GM23338 (cell line): ENCODE measurements around the gene GGN. TPM values are rescaled to one million over a fixed set of nuclear protein-coding genes. Genes with fewer than 3 reads are reported as not detected.

Experiments
- ATAC-seq: fragments of 200-7000 bp; cut with Tn5 transposase; 3 replicates; pipeline ENCODE4 v1.9.1; 2020
- DNase-seq: peaks from one replicate; pipeline ENCODE4 v3.0.0-alpha.2; 2015; ENCODE audit warnings: low spot score
- H2AFZ ChIP-seq: fragments of 200-600 bp; sonication (generic); 2 replicates; pipeline ENCODE4 v1.8.0; 2016; ENCODE audit warnings: antibody characterized with exemption, mild to moderate bottlenecking, moderate library complexity
- H3F3A ChIP-seq: fragments of 200-600 bp; sonication (generic); replicated peaks from 2 replicates; pipeline ENCODE4 v1.8.0; 2017; ENCODE audit warnings: antibody characterized with exemption, mixed run types, low read depth
- H3K27ac ChIP-seq: fragments of 200-600 bp; sonication (generic); 2 replicates; pipeline ENCODE4 v1.6.1; 2016; ENCODE audit warnings: low read depth
- H3K27me3 ChIP-seq: fragments of 200-600 bp; sonication (generic); 2 replicates; pipeline ENCODE4 v1.8.0; 2016; ENCODE audit warnings: mild to moderate bottlenecking, mixed run types, moderate library complexity; ENCODE audit not compliant: insufficient read depth
- H3K36me3 ChIP-seq: fragments of 200-600 bp; sonication (generic); 2 replicates; pipeline ENCODE4 v1.8.0; 2016; ENCODE audit warnings: mild to moderate bottlenecking; ENCODE audit not compliant: insufficient read depth
- H3K4me1 ChIP-seq: fragments of 200-600 bp; sonication (generic); 2 replicates; pipeline ENCODE4 v1.8.0; 2016; ENCODE audit warnings: mild to moderate bottlenecking, moderate library complexity; ENCODE audit not compliant: insufficient read depth
- H3K4me2 ChIP-seq: fragments of 200-600 bp; sonication (generic); 2 replicates; pipeline ENCODE4 v1.7.1; 2017; ENCODE audit warnings: mixed run types
- H3K4me3 ChIP-seq: fragments of 200-600 bp; sonication (generic); 2 replicates; pipeline ENCODE4 v1.6.1; 2016; ENCODE audit warnings: mixed run types
- H3K79me2 ChIP-seq: fragments of 200-600 bp; sonication (generic); replicated peaks from 2 replicates; pipeline ENCODE4 v1.8.0; 2017; ENCODE audit warnings: mild to moderate bottlenecking; ENCODE audit not compliant: insufficient read depth
- H3K9me2 ChIP-seq: fragments of 200-600 bp; sonication (generic); 2 replicates; pipeline ENCODE4 v1.8.0; 2017; ENCODE audit not compliant: insufficient read depth
- H4K20me1 ChIP-seq: fragments of 200-600 bp; sonication (generic); replicated peaks from 2 replicates; pipeline ENCODE4 v1.8.0; 2017; ENCODE audit warnings: mild to moderate bottlenecking; ENCODE audit not compliant: insufficient read depth
- H3K27ac Mint-ChIP-seq: 2 replicates; pipeline ENCODE4 v1.8.0; 2020; ENCODE audit warnings: inconsistent platforms, mild to moderate bottlenecking, moderate library complexity, mixed read lengths
- H3K27me3 Mint-ChIP-seq: 3 replicates; pipeline ENCODE4 v1.8.0; 2022; ENCODE audit warnings: low read depth, mild to moderate bottlenecking, moderate library complexity, mixed read lengths, inconsistent platforms; ENCODE audit not compliant: insufficient read depth, poor library complexity
- H3K36me3 Mint-ChIP-seq: 3 replicates; pipeline ENCODE4 v1.8.0; 2021; ENCODE audit warnings: low read depth, mild to moderate bottlenecking, inconsistent platforms, moderate library complexity, mixed read lengths
- H3K4me1 Mint-ChIP-seq: 3 replicates; pipeline ENCODE4 v1.8.0; 2020; ENCODE audit warnings: mild to moderate bottlenecking, inconsistent platforms, mixed read lengths
- H3K4me3 Mint-ChIP-seq: 3 replicates; pipeline ENCODE4 v1.8.0; 2021; ENCODE audit warnings: moderate library complexity, mild to moderate bottlenecking, inconsistent platforms, mixed read lengths
- H3K9me3 Mint-ChIP-seq: 3 replicates; pipeline ENCODE4 v1.8.0; 2020; ENCODE audit warnings: moderate library complexity, mild to moderate bottlenecking, inconsistent platforms, mixed read lengths
- CTCF ChIP-seq, 2 experiments: fragments of 200-600 bp in 1 of 2; sonication (generic) in 1 of 2; conservative IDR thresholded peaks; 2 replicates each; pipeline versions ENCODE4 v1.5.1 to v1.6.1; 2016 to 2017; ENCODE audit warnings: antibody characterized with exemption in 2 of 2, low read depth in 2 of 2, mild to moderate bottlenecking in 2 of 2, moderate library complexity in 1 of 2
- EZH2phosphoT487 ChIP-seq: fragments of 200-600 bp; sonication (generic); IDR thresholded peaks from one replicate; pipeline ENCODE4 v1.8.1; 2018; ENCODE audit warnings: antibody characterized with exemption; ENCODE audit not compliant: unreplicated experiment
- JUNB ChIP-seq: IDR thresholded peaks from one replicate; pipeline ENCODE4 v1.6.1; 2016; ENCODE audit warnings: antibody characterized with exemption; ENCODE audit not compliant: unreplicated experiment
- POLR2AphosphoS5 ChIP-seq: IDR thresholded peaks from 2 replicates; pipeline ENCODE4 v1.6.1; 2016; ENCODE audit warnings: antibody characterized with exemption, low read depth
- ZNF114 ChIP-seq: fragments of 250-450 bp; sonication (Bioruptor Pico); IDR thresholded peaks from 2 replicates; pipeline ENCODE4 v1.5.0; 2020; ENCODE audit warnings: mild to moderate bottlenecking, moderate library complexity
- ZNF331 ChIP-seq: fragments of 250-450 bp; sonication (Bioruptor Pico); IDR thresholded peaks from 2 replicates; pipeline ENCODE4 v1.5.0; 2020; ENCODE audit warnings: low read depth, mild to moderate bottlenecking, moderate library complexity
- polyA plus RNA-seq: library from polyadenylated mRNA; unstranded; fragments of >200 nt; fragmentation: Nextera tagmentation; extraction: Ambion mirVana; gene quantifications from 2 replicates; pipeline ENCODE4 v1.2.1, GENCODE V29; 2016
- total RNA-seq: library from RNA; depleted of rRNA; stranded (reverse); fragments of >200 nt; shearing (Covaris generic); gene quantifications from 2 replicates; pipeline ENCODE4 v1.2.3, GENCODE V29; 2014
- TF ChIP-seq, protein P1 (sequence below): IDR thresholded peaks from 2 replicates; pipeline ENCODE4 v1.6.1; 2016; ENCODE audit warnings: antibody characterized with exemption
- TF ChIP-seq, protein P2 (sequence below): fragments of 250-450 bp; sonication (Bioruptor Pico); IDR thresholded peaks from 2 replicates; pipeline ENCODE4 v1.5.0; 2020; ENCODE audit warnings: mild to moderate bottlenecking, moderate library complexity

Gene GGN
- total and polyA plus RNA-seq, 2 experiments from 2014 or later: 0.14 to 1.5 TPM

DNA sequence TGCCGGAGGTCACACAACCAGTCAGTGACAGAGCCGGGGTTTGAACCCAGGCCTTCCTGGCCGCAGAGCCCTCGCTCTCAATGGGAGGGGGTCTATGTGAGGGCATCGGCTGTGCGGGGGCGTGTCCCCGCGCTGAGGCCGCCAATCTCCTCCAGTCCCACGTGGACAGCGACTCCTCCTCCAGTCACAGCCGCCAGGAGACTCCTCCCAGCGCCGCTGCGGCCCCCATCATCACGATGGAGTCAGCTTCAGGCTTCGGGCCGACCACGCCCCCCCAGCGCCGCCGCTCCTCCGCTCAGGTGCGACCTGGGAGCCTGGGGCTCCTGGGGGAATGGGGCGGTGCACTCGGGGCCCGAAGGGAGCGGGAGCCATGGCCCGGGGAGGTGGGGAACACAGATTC, 6.7 kb upstream of the GGN start:
- peaks cover 17% of the 10 kb centered on the region; the same call in 1 of the 2 replicates for H3F3A ChIP-seq
- H3K27ac ChIP-seq: no peak overlapping the region
- peaks cover 14% of the 10 kb centered on the region for H3K4me1 ChIP-seq
- peaks cover 55% of the 10 kb centered on the region for H3K27me3 Mint-ChIP-seq
- peaks cover 3% of the 10 kb centered on the region; the same call in 1 of the 2 replicates for H4K20me1 ChIP-seq
- H3K9me3 Mint-ChIP-seq: peaks cover 4% of the 10 kb centered on the region; the same call in 1 of the 3 replicates
- H3K36me3 Mint-ChIP-seq: peaks cover 45% of the 10 kb centered on the region
- peaks cover 10% of the 10 kb centered on the region for H3K79me2 ChIP-seq
- H3K4me3 ChIP-seq: peak overlapping the region; percentile 58
- peaks cover 49% of the 10 kb centered on the region for H3K4me1 Mint-ChIP-seq
- peaks cover 3% of the 10 kb centered on the region; the same call in 1 of the 2 replicates for H3K36me3 ChIP-seq
- peaks cover 6% of the 10 kb centered on the region; the same call in 1 of the 2 replicates for H3K9me2 ChIP-seq
- TF ChIP-seq ZNF114 (CRISPR knock-in tag): no peak
- peak; percentile 67 for TF ChIP-seq POLR2AphosphoS5
- TF ChIP-seq ZNF331: no peak
- no peak for TF ChIP-seq JUNB
- TF ChIP-seq, protein P1, sequence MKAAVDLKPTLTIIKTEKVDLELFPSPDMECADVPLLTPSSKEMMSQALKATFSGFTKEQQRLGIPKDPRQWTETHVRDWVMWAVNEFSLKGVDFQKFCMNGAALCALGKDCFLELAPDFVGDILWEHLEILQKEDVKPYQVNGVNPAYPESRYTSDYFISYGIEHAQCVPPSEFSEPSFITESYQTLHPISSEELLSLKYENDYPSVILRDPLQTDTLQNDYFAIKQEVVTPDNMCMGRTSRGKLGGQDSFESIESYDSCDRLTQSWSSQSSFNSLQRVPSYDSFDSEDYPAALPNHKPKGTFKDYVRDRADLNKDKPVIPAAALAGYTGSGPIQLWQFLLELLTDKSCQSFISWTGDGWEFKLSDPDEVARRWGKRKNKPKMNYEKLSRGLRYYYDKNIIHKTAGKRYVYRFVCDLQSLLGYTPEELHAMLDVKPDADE: no peak
- H3K27me3 ChIP-seq: peaks cover 49% of the 10 kb centered on the region
- H2AFZ ChIP-seq: no peak overlapping the region
- no peak overlapping the region for H3K27ac Mint-ChIP-seq
- ATAC-seq: peak; percentile 89
- DNase-seq: peak; percentile 99
- H3K4me2 ChIP-seq: peak overlapping the region; percentile 93
- peak overlapping the region; percentile 63 for H3K4me3 Mint-ChIP-seq

DNA sequence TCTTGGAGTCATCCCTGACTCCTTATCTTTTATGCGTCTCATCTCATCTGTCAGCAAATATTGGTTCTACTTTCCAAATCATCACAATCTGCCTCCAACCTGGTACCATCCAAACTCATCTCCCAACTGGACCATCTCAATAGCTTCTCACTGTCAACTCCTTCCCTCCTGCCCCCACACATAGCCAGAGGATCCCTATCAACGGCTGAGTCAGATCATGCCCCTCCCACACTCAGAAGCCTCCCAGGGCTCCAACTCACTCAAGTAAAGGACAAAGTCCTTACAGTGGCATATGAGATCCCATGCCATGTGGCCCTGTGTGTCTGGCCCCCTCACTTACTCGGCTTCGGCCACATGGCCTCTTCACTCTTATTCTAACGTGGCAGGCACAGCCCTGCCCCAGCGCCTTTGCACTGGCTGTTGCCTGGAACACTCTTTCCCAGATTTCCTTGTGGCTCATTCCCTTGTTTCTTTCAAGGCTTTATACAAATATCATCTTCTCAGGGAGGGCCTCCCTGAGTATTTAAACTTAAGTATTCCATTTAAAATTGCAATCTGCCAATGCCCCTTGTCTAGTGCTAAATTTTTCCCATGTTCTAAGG, 5.0 kb upstream of the GGN start:
- peaks cover 3% of the 10 kb centered on the region; the same call in 1 of the 2 replicates for H3K36me3 ChIP-seq
- H3K27ac ChIP-seq: no peak overlapping the region
- H3K9me2 ChIP-seq: peaks cover 6% of the 10 kb centered on the region; the same call in 1 of the 2 replicates
- Mint-ChIP-seq H3K27ac (no peak overlapping the region), H3K27me3 (peaks cover 49% of the 10 kb centered on the region), H3K9me3 (peaks cover 4% of the 10 kb centered on the region; the same call in 1 of the 3 replicates), H3K4me1 (peaks cover 44% of the 10 kb centered on the region), H3K4me3 (peak overlapping the region; percentile 2; the same call in 1 of the 3 replicates), H3K36me3 (peaks cover 45% of the 10 kb centered on the region)
- H3K4me3 ChIP-seq: no peak overlapping the region
- H2AFZ ChIP-seq: no peak overlapping the region
- DNase-seq: no peak
- ATAC-seq: no peak
- no peak overlapping the region for H3K4me2 ChIP-seq
- H4K20me1 ChIP-seq: peaks cover 3% of the 10 kb centered on the region; the same call in 1 of the 2 replicates
- H3K27me3 ChIP-seq: peaks cover 32% of the 10 kb centered on the region
- H3F3A ChIP-seq: peaks cover 17% of the 10 kb centered on the region; the same call in 1 of the 2 replicates
- peaks cover 14% of the 10 kb centered on the region for H3K4me1 ChIP-seq
- H3K79me2 ChIP-seq: peaks cover 10% of the 10 kb centered on the region
- no peak for TF ChIP-seq CTCF (conservative IDR thresholded peaks at IDR 0.05; ENCODE audit: low read depth in 2 of 2)
- TF ChIP-seq EZH2phosphoT487: no peak
- TF ChIP-seq ZNF331: no peak
- TF ChIP-seq, protein P1: no peak
- TF ChIP-seq, protein P2, sequence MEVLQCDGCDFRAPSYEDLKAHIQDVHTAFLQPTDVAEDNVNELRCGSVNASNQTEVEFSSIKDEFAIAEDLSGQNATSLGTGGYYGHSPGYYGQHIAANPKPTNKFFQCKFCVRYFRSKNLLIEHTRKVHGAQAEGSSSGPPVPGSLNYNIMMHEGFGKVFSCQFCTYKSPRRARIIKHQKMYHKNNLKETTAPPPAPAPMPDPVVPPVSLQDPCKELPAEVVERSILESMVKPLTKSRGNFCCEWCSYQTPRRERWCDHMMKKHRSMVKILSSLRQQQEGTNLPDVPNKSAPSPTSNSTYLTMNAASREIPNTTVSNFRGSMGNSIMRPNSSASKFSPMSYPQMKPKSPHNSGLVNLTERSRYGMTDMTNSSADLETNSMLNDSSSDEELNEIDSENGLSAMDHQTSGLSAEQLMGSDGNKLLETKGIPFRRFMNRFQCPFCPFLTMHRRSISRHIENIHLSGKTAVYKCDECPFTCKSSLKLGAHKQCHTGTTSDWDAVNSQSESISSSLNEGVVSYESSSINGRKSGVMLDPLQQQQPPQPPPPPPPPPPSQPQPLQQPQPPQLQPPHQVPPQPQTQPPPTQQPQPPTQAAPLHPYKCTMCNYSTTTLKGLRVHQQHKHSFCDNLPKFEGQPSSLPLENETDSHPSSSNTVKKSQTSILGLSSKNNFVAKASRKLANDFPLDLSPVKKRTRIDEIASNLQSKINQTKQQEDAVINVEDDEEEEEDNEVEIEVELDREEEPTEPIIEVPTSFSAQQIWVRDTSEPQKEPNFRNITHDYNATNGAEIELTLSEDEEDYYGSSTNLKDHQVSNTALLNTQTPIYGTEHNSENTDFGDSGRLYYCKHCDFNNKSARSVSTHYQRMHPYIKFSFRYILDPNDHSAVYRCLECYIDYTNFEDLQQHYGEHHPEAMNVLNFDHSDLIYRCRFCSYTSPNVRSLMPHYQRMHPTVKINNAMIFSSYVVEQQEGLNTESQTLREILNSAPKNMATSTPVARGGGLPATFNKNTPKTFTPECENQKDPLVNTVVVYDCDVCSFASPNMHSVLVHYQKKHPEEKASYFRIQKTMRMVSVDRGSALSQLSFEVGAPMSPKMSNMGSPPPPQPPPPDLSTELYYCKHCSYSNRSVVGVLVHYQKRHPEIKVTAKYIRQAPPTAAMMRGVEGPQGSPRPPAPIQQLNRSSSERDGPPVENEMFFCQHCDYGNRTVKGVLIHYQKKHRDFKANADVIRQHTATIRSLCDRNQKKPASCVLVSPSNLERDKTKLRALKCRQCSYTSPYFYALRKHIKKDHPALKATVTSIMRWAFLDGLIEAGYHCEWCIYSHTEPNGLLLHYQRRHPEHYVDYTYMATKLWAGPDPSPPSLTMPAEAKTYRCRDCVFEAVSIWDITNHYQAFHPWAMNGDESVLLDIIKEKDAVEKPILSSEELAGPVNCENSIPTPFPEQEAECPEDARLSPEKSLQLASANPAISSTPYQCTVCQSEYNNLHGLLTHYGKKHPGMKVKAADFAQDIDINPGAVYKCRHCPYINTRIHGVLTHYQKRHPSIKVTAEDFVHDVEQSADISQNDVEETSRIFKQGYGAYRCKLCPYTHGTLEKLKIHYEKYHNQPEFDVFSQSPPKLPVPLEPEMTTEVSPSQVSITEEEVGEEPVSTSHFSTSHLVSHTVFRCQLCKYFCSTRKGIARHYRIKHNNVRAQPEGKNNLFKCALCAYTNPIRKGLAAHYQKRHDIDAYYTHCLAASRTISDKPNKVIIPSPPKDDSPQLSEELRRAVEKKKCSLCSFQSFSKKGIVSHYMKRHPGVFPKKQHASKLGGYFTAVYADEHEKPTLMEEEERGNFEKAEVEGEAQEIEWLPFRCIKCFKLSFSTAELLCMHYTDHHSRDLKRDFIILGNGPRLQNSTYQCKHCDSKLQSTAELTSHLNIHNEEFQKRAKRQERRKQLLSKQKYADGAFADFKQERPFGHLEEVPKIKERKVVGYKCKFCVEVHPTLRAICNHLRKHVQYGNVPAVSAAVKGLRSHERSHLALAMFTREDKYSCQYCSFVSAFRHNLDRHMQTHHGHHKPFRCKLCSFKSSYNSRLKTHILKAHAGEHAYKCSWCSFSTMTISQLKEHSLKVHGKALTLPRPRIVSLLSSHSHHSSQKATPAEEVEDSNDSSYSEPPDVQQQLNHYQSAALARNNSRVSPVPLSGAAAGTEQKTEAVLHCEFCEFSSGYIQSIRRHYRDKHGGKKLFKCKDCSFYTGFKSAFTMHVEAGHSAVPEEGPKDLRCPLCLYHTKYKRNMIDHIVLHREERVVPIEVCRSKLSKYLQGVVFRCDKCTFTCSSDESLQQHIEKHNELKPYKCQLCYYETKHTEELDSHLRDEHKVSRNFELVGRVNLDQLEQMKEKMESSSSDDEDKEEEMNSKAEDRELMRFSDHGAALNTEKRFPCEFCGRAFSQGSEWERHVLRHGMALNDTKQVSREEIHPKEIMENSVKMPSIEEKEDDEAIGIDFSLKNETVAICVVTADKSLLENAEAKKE (CRISPR knock-in tag): no peak
